HFF-Myc (cell line): ENCODE results near the gene MCM3AP.
"Not testable (repeated sequence)": the region's sequence is repeated elsewhere in the genome, so short reads cannot be mapped to it uniquely, and the experiment has no call there.

Source experiments
- DNase-seq: peaks from one replicate; pipeline ENCODE4 v3.0.0-alpha.2; 2011; ENCODE audit warnings: low read depth; ENCODE audit errors: extremely low read depth
- H3K4me3 ChIP-seq: replicated peaks from 2 replicates; pipeline ENCODE4 v1.5.1; 2011; ENCODE audit warnings: low read depth, mild to moderate bottlenecking, control low read depth, low read length
- CTCF ChIP-seq: IDR thresholded peaks from 2 replicates; pipeline ENCODE4 v1.5.1; 2012; ENCODE audit warnings: mild to moderate bottlenecking, low read depth, low read length, control low read depth; ENCODE audit errors: missing control alignments

Gene MCM3AP

GRCh38 chr21:46205766-46206162 is 79.6 kb downstream of the MCM3AP start:
- DNase-seq: no peak
- H3K4me3 ChIP-seq: no peak overlapping the region
- no peak for TF ChIP-seq CTCF

GRCh38 chr21:46205166-46205565 is 80.2 kb downstream of the MCM3AP start:
- no peak overlapping the region for H3K4me3 ChIP-seq
- TF ChIP-seq CTCF: no peak
- no peak for DNase-seq

- TF ChIP-seq CTCF: no peak
- no peak for DNase-seq
- H3K4me3 ChIP-seq: no peak overlapping the region
These were observed 82.2 kb downstream of the MCM3AP start for GRCh38 chr21:46203203-46203600.

- DNase-seq: no peak
- TF ChIP-seq CTCF: no peak
- H3K4me3 ChIP-seq: no peak overlapping the region
These were observed 82.7 kb downstream of the MCM3AP start for GRCh38 chr21:46202592-46203202.

GRCh38 chr21:46200877-46201803 is 84.3 kb downstream of the MCM3AP start:
- DNase-seq, H3K4me3 ChIP-seq: not testable (repeated sequence)

- H3K4me3 ChIP-seq: no peak overlapping the region
- DNase-seq: no peak
- TF ChIP-seq CTCF: no peak
These were observed 85.7 kb downstream of the MCM3AP start for GRCh38 chr21:46199436-46200373.
